SK-N-SH treated with all-trans-retinoic acid at 6 μM for 48 hours (cell line): ENCODE data around the gene FAM83E.

Experiments used
- ARNTL ChIP-seq: fragments of 450-650 bp; formaldehyde crosslinking; IDR thresholded peaks from 2 replicates; pipeline ENCODE4 v1.5.0; 2020; ENCODE audit warnings: low read depth, mild to moderate bottlenecking, moderate library complexity, borderline replicate concordance
- PPARA ChIP-seq: fragments of 250-450 bp; sonication (Bioruptor Pico); IDR thresholded peaks from 2 replicates; pipeline ENCODE4 v1.5.0; 2020; ENCODE audit warnings: mild to moderate bottlenecking, borderline replicate concordance
- RARB ChIP-seq: fragments of 250-450 bp; sonication (Bioruptor Pico); IDR thresholded peaks from 2 replicates; pipeline ENCODE4 v1.8.0; 2021; ENCODE audit warnings: mild to moderate bottlenecking, moderate library complexity
- SNAI2 ChIP-seq: fragments of 250-450 bp; sonication (Bioruptor Pico); IDR thresholded peaks from 2 replicates; pipeline ENCODE4 v1.5.0; 2020; ENCODE audit warnings: mild to moderate bottlenecking, moderate library complexity
- ZNF565 ChIP-seq: fragments of 450-650 bp; formaldehyde crosslinking; conservative IDR thresholded peaks from 2 replicates; pipeline ENCODE4 v1.5.0; 2020; ENCODE audit warnings: low read depth, mild to moderate bottlenecking, moderate library complexity
- TF ChIP-seq, protein P1 (sequence below): fragments of 250-450 bp; sonication (Bioruptor Pico); IDR thresholded peaks from 2 replicates; pipeline ENCODE4 v1.8.0; 2020; ENCODE audit warnings: mild to moderate bottlenecking, moderate library complexity, borderline replicate concordance
- TF ChIP-seq, protein P2 (sequence below): fragments of 250-450 bp; sonication (Bioruptor Pico); IDR thresholded peaks from 2 replicates; pipeline ENCODE4 v1.8.0; 2021; ENCODE audit warnings: low read depth, mild to moderate bottlenecking, moderate library complexity, borderline replicate concordance

DNA sequence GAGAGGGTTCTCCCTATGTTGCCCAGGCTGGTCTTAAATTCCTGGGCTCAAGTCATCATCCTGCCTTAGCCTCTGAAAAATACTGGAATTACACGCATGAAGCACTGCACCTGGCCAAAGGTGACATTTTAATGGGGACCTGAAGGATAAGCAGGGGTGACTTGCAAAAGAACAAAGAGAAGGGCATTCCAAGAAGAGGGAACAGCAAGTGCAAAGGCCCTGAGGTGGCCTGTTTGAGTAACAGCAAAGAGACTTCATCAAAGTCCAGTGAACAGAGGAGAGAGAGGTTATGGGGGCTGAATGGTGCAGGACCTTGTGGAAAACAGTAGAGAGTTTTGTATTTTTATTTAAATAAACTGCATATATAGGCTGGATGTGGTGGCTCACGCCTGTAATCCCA is 27.0 kb upstream of the FAM83E start:
- TF ChIP-seq RARB (CRISPR knock-in tag) (no peak), SNAI2 (CRISPR knock-in tag) (no peak), ARNTL (no peak), PPARA (CRISPR knock-in tag) (no peak), ZNF565 (no peak)
- TF ChIP-seq, protein P1, sequence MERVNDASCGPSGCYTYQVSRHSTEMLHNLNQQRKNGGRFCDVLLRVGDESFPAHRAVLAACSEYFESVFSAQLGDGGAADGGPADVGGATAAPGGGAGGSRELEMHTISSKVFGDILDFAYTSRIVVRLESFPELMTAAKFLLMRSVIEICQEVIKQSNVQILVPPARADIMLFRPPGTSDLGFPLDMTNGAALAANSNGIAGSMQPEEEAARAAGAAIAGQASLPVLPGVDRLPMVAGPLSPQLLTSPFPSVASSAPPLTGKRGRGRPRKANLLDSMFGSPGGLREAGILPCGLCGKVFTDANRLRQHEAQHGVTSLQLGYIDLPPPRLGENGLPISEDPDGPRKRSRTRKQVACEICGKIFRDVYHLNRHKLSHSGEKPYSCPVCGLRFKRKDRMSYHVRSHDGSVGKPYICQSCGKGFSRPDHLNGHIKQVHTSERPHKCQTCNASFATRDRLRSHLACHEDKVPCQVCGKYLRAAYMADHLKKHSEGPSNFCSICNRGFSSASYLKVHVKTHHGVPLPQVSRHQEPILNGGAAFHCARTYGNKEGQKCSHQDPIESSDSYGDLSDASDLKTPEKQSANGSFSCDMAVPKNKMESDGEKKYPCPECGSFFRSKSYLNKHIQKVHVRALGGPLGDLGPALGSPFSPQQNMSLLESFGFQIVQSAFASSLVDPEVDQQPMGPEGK (CRISPR knock-in tag): no peak
- TF ChIP-seq, protein P2, sequence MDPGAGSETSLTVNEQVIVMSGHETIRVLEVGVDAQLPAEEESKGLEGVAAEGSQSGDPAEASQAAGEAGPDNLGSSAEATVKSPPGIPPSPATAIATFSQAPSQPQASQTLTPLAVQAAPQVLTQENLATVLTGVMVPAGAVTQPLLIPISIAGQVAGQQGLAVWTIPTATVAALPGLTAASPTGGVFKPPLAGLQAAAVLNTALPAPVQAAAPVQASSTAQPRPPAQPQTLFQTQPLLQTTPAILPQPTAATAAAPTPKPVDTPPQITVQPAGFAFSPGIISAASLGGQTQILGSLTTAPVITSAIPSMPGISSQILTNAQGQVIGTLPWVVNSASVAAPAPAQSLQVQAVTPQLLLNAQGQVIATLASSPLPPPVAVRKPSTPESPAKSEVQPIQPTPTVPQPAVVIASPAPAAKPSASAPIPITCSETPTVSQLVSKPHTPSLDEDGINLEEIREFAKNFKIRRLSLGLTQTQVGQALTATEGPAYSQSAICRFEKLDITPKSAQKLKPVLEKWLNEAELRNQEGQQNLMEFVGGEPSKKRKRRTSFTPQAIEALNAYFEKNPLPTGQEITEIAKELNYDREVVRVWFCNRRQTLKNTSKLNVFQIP (CRISPR knock-in tag): no peak
